ENCODE results near the gene ZFP36.

Gene ZFP36

GRCh38 chr19:39397360-39398296, 9.0 kb upstream of the ZFP36 start:
- peak; percentile 98 for TF ChIP-seq CTCF (IDR thresholded peaks at IDR 0.05; ENCODE audit: low read depth, low read length, missing control alignments)
- DNase-seq (ENCODE audit: extremely low read depth, low read depth) = no peak

GRCh38 chr19:39398297-39398864, 8.3 kb upstream of the ZFP36 start:
- no peak overlapping the region for H3K4me3 ChIP-seq (replicated peaks; ENCODE audit: low read depth, low read length)
- DNase-seq (ENCODE audit: extremely low read depth, low read depth) = no peak
- TF ChIP-seq CTCF (IDR thresholded peaks at IDR 0.05; ENCODE audit: low read depth, low read length, missing control alignments) = no peak

More at GRCh38 chr19:39397360-39398296, 9.0 kb upstream of the ZFP36 start:
- H3K4me3 ChIP-seq (replicated peaks; ENCODE audit: low read depth, low read length) = no peak overlapping the region

DNA sequence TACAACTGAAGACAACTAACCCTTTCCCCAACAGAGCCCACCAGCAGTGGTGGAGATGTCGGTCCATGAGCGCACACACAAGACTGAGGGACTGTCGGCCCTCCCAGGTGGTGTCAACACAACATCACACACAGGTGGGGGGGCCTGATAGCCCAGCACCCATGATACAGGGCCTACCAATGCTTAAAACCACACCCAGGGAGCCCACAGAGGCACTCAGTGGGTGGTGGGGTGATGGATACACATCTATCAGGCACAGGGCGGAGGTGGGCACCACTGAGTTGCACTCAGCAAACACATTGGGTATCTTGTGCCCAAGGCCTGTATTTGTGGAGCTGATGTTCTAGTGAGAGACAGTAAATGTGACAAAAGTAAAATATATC, 7.0 kb upstream of the ZFP36 start:
- DNase-seq (ENCODE audit: extremely low read depth, low read depth) = no peak
- H3K4me3 ChIP-seq (replicated peaks; ENCODE audit: low read depth, low read length) = no peak overlapping the region
- no peak for TF ChIP-seq CTCF (IDR thresholded peaks at IDR 0.05; ENCODE audit: low read depth, low read length, missing control alignments)

- H3K4me3 ChIP-seq (replicated peaks; ENCODE audit: low read depth, low read length) = no peak overlapping the region
- TF ChIP-seq CTCF (IDR thresholded peaks at IDR 0.05; ENCODE audit: low read depth, low read length, missing control alignments) = no peak
- DNase-seq (ENCODE audit: extremely low read depth, low read depth) = no peak
Observed at GRCh38 chr19:39400061-39400460, 6.6 kb upstream of the ZFP36 start.

- no peak for TF ChIP-seq CTCF (IDR thresholded peaks at IDR 0.05; ENCODE audit: low read depth, low read length, missing control alignments)
- no peak overlapping the region for H3K4me3 ChIP-seq (replicated peaks; ENCODE audit: low read depth, low read length)
- no peak for DNase-seq (ENCODE audit: extremely low read depth, low read depth)
Observed at GRCh38 chr19:39401070-39401548, 5.5 kb upstream of the ZFP36 start.

DNA sequence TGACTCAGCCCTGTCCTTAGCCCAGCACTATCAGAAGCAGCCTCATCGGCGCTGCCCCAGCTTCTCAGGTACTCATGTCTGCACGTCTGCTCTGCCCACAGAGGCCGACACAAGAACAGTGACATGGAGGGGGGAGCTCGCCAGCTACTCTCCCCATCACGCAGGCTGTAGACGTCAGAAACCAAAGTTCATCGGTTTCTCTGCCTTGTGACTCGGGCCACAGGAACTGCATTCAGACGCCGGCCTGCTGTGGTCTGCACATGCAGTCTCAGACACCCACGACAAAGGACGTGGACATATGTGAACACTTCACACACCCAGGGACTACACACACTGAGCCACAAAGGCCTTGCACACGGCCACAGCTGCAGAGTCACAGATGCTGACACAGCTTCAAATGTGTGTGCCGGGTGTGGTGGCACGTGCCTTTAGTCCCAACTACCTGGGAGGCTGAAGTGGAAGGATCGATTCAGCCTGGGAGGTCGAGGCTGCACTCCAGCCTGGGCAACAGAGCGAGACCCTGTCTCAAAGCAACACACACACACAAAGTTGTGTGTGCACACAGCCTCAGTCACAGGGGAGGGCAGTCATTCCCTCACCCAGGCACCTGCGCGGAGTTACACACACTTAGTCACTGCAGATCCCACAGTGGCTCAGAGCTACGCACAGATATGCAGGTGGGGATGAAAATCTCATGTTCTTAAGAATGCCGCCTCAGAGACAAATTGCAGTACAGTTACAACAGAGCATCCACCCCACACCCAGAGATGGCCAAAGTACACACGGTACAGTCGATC, 4.9 kb upstream of the ZFP36 start:
- no peak for DNase-seq (ENCODE audit: extremely low read depth, low read depth)
- TF ChIP-seq CTCF (IDR thresholded peaks at IDR 0.05; ENCODE audit: low read depth, low read length, missing control alignments) = no peak
- no peak overlapping the region for H3K4me3 ChIP-seq (replicated peaks; ENCODE audit: low read depth, low read length)

Data from HFF-Myc (cell line).